Astrocyte of the spinal cord (primary cell): ENCODE results near the gene YEATS2.

Source experiments
- DNase-seq: peaks from one replicate; pipeline ENCODE4 v3.0.0; 2011; ENCODE audit warnings: low read depth, low spot score
- H3K4me3 ChIP-seq: 2 replicates; pipeline ENCODE4 v1.5.1; 2011; ENCODE audit warnings: low read depth, mild to moderate bottlenecking, low read length, moderate library complexity
- in situ Hi-C: cut with HindIII; loops from 2 replicates; pipeline ENCODE4 v1.10.0; 2017; ENCODE audit warnings: low sequenced_read_pairs
- TF ChIP-seq, protein P1 (sequence below): IDR thresholded peaks from 2 replicates; pipeline ENCODE4 v1.5.1; 2012; ENCODE audit warnings: low read depth, mild to moderate bottlenecking, low read length, inconsistent platforms

YEATS2 gene

DNA sequence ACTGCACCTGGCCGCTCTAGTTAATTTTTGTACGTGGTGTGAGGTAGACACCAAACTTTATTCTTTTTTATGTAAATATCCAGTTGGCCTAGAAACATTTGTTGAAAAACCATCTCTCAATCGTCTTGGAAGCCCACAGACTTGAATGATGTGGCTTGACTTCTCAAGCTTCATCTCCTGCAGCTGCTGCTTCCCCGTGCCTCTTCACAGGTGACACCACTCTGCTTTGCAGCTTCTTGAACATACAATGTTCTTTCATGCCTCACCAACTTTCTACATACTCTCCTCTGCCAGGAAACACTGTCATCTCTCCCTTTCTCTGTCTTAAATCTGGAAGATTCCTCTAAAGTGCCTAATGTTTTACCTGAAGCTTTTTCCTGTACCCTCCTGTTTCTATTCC is 92.2 kb downstream of the YEATS2 start:
- in situ Hi-C loops = no loop called here

DNA sequence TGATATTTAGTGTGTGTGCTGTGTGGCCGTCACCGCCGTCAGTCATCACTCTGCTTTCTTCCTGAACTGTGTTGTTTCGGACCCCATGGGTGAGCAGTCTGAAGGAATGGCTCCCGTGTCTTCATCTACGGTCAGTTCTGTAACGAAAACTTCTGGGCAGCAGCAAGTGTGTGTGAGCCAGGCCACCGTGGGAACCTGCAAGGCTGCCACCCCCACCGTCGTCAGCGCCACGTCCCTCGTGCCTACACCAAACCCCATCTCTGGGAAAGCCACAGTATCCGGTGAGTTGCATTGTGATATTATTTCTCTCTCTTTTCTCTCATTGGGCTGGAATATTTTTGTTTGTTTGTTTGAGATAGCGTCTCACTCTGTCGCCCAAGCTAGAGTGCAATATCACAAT is 93.1 kb downstream of the YEATS2 start:
- in situ Hi-C loops = no loop called here
- H3K4me3 ChIP-seq = no peak overlapping the region
- TF ChIP-seq, protein P1, sequence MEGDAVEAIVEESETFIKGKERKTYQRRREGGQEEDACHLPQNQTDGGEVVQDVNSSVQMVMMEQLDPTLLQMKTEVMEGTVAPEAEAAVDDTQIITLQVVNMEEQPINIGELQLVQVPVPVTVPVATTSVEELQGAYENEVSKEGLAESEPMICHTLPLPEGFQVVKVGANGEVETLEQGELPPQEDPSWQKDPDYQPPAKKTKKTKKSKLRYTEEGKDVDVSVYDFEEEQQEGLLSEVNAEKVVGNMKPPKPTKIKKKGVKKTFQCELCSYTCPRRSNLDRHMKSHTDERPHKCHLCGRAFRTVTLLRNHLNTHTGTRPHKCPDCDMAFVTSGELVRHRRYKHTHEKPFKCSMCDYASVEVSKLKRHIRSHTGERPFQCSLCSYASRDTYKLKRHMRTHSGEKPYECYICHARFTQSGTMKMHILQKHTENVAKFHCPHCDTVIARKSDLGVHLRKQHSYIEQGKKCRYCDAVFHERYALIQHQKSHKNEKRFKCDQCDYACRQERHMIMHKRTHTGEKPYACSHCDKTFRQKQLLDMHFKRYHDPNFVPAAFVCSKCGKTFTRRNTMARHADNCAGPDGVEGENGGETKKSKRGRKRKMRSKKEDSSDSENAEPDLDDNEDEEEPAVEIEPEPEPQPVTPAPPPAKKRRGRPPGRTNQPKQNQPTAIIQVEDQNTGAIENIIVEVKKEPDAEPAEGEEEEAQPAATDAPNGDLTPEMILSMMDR = no peak
- no peak for DNase-seq

More for the DNA sequence above, 92.2 kb downstream of the YEATS2 start:
- H3K4me3 ChIP-seq = no peak overlapping the region
- TF ChIP-seq, protein P1 = no peak
- no peak for DNase-seq

DNA sequence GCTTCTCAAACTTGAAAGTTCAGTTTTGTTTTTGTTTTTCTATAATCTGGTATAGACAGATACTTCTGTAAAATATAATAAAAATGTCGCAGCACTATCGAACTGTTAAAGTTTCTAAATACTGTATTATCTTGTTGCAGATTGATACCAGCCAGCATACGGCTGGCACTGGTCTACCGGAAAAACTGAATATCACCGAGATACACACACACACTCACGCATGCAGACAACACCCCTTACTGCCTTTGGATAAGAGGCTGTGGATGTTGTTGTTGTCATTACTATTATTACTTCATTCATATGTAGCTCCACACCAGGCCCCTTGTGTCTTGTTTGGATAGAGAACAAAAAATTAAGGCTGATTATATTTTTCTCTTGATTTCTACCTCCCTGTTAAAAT is 95.4 kb downstream of the YEATS2 start:
- H3K4me3 ChIP-seq = no peak overlapping the region
- TF ChIP-seq, protein P1 = no peak
- no peak for DNase-seq
- in situ Hi-C loops = no loop called here

DNA sequence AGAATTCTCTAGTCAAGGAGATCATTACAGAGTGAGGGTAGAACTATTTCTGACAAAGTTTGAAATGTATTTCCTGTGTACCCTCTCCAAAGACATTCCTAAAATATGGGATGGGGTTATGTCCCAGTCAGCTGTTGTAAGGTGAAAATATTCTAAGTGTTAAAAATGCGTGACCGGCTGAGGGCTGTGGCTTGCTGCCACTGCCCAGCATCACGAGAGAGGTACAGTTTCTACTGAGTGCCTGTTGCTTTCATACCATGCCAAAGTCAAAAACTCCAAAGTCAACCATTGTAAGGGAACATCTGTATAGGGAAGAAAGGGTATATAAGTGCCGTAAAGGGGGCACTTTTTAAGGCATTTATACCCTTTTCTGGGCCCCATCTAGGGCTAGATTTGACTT is 96.9 kb downstream of the YEATS2 start:
- TF ChIP-seq, protein P1 = no peak
- in situ Hi-C loops = no loop called here
- DNase-seq = no peak
- H3K4me3 ChIP-seq = no peak overlapping the region

DNA sequence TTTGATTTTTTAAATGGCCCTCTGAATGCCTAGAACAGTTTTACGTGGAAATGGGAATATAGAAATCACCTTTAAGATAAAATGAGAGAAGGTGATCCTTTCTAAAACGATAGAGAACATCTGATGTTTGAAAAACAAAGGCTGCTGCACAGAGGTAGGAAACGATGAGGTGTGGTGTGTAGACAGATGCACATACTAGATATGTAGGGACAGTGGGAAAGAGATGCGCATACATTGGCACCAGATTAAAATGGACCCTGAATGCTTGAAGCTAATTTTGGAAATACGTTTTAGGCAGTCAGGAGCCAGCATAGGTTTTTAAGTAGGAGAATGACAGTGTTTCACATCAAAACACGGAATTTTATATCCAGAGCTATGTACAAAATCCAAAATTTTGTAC is 98.8 kb downstream of the YEATS2 start:
- TF ChIP-seq, protein P1 = no peak
- H3K4me3 ChIP-seq = no peak overlapping the region
- no peak for DNase-seq
- in situ Hi-C loops = no loop called here

DNA sequence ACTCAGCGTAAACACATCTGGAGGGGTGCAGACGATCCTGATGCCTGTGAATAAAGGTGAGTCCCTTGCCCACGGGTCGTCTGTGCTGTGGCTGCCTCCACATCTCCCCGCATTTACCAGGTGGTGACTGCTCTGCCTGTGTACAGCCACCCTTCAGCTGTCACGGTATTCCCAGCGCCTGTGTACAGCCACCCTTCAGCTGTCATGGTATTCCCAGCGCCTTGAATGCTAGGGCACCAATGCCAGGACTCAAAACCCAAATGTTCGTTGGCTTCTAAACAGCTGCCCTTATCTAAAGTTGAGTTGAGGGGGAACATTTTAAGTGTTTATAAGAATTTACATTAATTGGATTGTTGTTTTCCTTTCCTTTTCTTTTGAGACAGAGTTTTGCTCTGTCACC is 100.4 kb downstream of the YEATS2 start:
- H3K4me3 ChIP-seq = no peak overlapping the region
- no peak for DNase-seq
- TF ChIP-seq, protein P1 = no peak
- in situ Hi-C loops = no loop called here

DNA sequence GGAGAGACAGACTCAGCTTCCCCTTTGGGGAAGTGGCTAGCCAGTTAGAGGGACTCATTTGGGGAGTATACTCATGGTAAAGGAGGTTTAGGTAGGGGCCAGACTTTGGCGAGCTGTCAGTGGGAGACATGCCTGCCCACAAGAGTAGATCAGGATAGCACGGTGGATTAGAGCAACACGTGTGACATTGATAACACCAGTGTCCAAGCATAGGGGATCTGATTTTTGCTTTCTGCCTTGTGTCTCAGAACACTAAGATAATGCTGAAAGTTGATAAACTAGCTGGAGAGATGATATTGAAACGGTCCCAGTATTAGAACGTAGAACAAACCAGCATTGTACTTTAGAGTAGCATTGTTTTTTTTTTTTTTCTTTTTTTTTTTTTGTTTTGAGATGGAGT is 101.9 kb downstream of the YEATS2 start:
- DNase-seq = no peak
- TF ChIP-seq, protein P1 = no peak
- no peak overlapping the region for H3K4me3 ChIP-seq
- in situ Hi-C loops = no loop called here
